Measurements from ENCODE around the gene SH2D6. TPM values are rescaled to one million over a fixed set of nuclear protein-coding genes. Genes with fewer than 3 reads are reported as not detected.

The SH2D6 gene
- total and polyA plus RNA-seq, 9 of the 15 experiments (the other 6 are each of a cell fraction or from before 2014, with no cell fraction given) = 0.07 to 0.76 (median 0.33) TPM; not detected in 2

- TF ChIP-seq ZBTB11 (CRISPR knock-in tag; IDR thresholded peaks at IDR 0.05) = no peak
- no peak for TF ChIP-seq ZNF224 (CRISPR knock-in tag; IDR thresholded peaks at IDR 0.05)
- no peak for TF ChIP-seq ATF7 (IDR thresholded peaks at IDR 0.05)
Measured at GRCh38 chr2:85477884-85478283, 59.4 kb downstream of the SH2D6 start (continued).

- FAIRE-seq (no peak), DNase-seq (ENCODE audit: extremely low read depth in 1 of 4, low spot score in 3 of 4) (no peak), ATAC-seq (no peak)
- Histone ChIP-seq H3K4me1 (replicated peaks in 1 of 2; ENCODE audit: control insufficient read depth in 2 of 2, insufficient read depth in 2 of 2, low read length in 2 of 2) (no peaks in the 10 kb centered on the region), H4K20me1 (replicated peaks; ENCODE audit: control insufficient read depth, insufficient read depth, low read length) (no peaks in the 10 kb centered on the region), H3K27me3 (ENCODE audit: control insufficient read depth in 2 of 2, insufficient read depth in 2 of 2, low read length in 2 of 2) (no peaks in the 10 kb centered on the region), H3K4me3 (no peak overlapping the region), H3K79me2 (ENCODE audit: control insufficient read depth, insufficient read depth, low read length) (no peaks in the 10 kb centered on the region), H2AFZ (ENCODE audit: low read depth, low read length) (no peak overlapping the region; the same call in 1 of the 2 replicates), H3K27ac (ENCODE audit: extremely low read depth, low read depth, low read length) (no peak overlapping the region), H3K9me3 (replicated peaks; ENCODE audit: control insufficient read depth, insufficient read depth, low read depth, low read length) (no peaks in the 10 kb centered on the region), H3K9ac (ENCODE audit: insufficient read depth in 1 of 2, low read depth in 2 of 2, low read length in 2 of 2) (no peak overlapping the region), H3K36me3 (ENCODE audit: control insufficient read depth, insufficient read depth, low read length) (no peaks in the 10 kb centered on the region), H3K4me2 (ENCODE audit: insufficient read depth, low read length) (no peak overlapping the region), H3K9me1 (ENCODE audit: control insufficient read depth, insufficient read depth, low read length) (no peaks in the 10 kb centered on the region)
- intact Hi-C loops (cut with micrococcal nuclease) = no loop called here
- ChIA-PET CTCF (ENCODE audit: low intra/inter-chr PET ratio) (no interaction called here), POLR2A (no interaction called here)
- BruUV-seq (replicated peaks) = no TSS peak
- in situ Hi-C loops (cut with MboI) = no loop called here
- 72% methylated on average over 12 of the region's 13 CpGs for WGBS (ENCODE audit: insufficient coverage, low coverage, missing lambda C conversion rate)
- TF ChIP-seq ZNF175 (CRISPR knock-in tag; IDR thresholded peaks at IDR 0.05; ENCODE audit: low read depth) (no peak), MAFF (IDR thresholded peaks at IDR 0.05; ENCODE audit: low read length) (peak; percentile 30; the same call in 1 of the 2 replicates), NKRF (IDR thresholded peaks at IDR 0.05; ENCODE audit: borderline replicate concordance) (no peak), E2F5 (CRISPR knock-in tag; IDR thresholded peaks at IDR 0.05) (no peak), MITF (IDR thresholded peaks at IDR 0.05) (no peak), MAFG (tag; conservative IDR thresholded peaks at IDR 0.05) (peak; percentile 20; the same call in 1 of the 2 replicates), ZNF316 (IDR thresholded peaks at IDR 0.05) (peak; percentile 79), C11orf30 (IDR thresholded peaks at IDR 0.05; ENCODE audit: low read depth) (peak; percentile 49; the same call in 1 of the 2 replicates)
Measured at GRCh38 chr2:85481818-85482777, 63.6 kb downstream of the SH2D6 start.

Measured in K562 (cell line).